MV-4-11 (cell line): ENCODE measurements around the gene CAAP1.
"Not testable (repeated sequence)": the region's sequence is repeated elsewhere in the genome, so short reads cannot be mapped to it uniquely, and the experiment has no call there.

Source experiments
- DNase-seq: peaks from one replicate; lab custom pipeline; 2025; lab: John Stamatoyannopoulos, UW

The CAAP1 gene

GRCh38 chr9:26892251-26893029 lies at the start of gene CAAP1:
Gene CAAP1, minus strand, starts transcription at chr9:26892802. Its CDS starts 87 bp downstream, at chr9:26892715.
- DNase-seq, result peak; percentile 91

- DNase-seq, result no peak
Measured at GRCh38 chr9:26940779-26941178, 48.2 kb upstream of the CAAP1 start.

- DNase-seq, result no peak
Measured at GRCh38 chr9:26939955-26940711, 47.5 kb upstream of the CAAP1 start.

- DNase-seq, result no peak
Measured at GRCh38 chr9:26937816-26938371, 45.3 kb upstream of the CAAP1 start.

GRCh38 chr9:26935847-26936246 lies 43.2 kb upstream of the CAAP1 start:
- DNase-seq, result no peak

GRCh38 chr9:26928902-26929495 lies 36.4 kb upstream of the CAAP1 start:
- DNase-seq, result no peak

GRCh38 chr9:26925609-26926008 lies 33.0 kb upstream of the CAAP1 start:
- DNase-seq, result no peak

GRCh38 chr9:26919698-26920097 lies 27.1 kb upstream of the CAAP1 start:
- no peak for DNase-seq

GRCh38 chr9:26913138-26913668 lies 20.6 kb upstream of the CAAP1 start:
- no peak for DNase-seq

- DNase-seq, result no peak
Measured at GRCh38 chr9:26904671-26905070, 12.1 kb upstream of the CAAP1 start.

GRCh38 chr9:26904070-26904469 lies 11.5 kb upstream of the CAAP1 start:
- DNase-seq, result peak; percentile 37

- no peak for DNase-seq
Measured at GRCh38 chr9:26893030-26893676, 551 bp upstream of the CAAP1 start.

- no peak for DNase-seq
Measured at GRCh38 chr9:26891726-26892125, 876 bp downstream of the CAAP1 start.

- DNase-seq, result peak; percentile 32
Measured at GRCh38 chr9:26888271-26888670, 4.3 kb downstream of the CAAP1 start.

- no peak for DNase-seq
Measured at GRCh38 chr9:26882154-26882553, 10.4 kb downstream of the CAAP1 start.

GRCh38 chr9:26880262-26880661 lies 12.3 kb downstream of the CAAP1 start:
- no peak for DNase-seq

GRCh38 chr9:26875155-26875554 lies 17.4 kb downstream of the CAAP1 start:
- DNase-seq, result not testable (repeated sequence)

GRCh38 chr9:26870292-26870691 lies 22.3 kb downstream of the CAAP1 start:
- DNase-seq, result no peak

GRCh38 chr9:26863074-26863473 lies 29.5 kb downstream of the CAAP1 start:
- no peak for DNase-seq

- peak; percentile 55 for DNase-seq
Measured at GRCh38 chr9:26856413-26857032, 36.1 kb downstream of the CAAP1 start.

GRCh38 chr9:26850995-26851394 lies 41.6 kb downstream of the CAAP1 start:
- no peak for DNase-seq
